Measurements from ENCODE around the gene TM2D1. TPM values are rescaled to one million over a fixed set of nuclear protein-coding genes. Genes with fewer than 3 reads are reported as not detected.

The TM2D1 gene
- polyA plus RNA-seq (2012; ENCODE audit: insufficient read length, low read depth): 13.8 TPM

DNA sequence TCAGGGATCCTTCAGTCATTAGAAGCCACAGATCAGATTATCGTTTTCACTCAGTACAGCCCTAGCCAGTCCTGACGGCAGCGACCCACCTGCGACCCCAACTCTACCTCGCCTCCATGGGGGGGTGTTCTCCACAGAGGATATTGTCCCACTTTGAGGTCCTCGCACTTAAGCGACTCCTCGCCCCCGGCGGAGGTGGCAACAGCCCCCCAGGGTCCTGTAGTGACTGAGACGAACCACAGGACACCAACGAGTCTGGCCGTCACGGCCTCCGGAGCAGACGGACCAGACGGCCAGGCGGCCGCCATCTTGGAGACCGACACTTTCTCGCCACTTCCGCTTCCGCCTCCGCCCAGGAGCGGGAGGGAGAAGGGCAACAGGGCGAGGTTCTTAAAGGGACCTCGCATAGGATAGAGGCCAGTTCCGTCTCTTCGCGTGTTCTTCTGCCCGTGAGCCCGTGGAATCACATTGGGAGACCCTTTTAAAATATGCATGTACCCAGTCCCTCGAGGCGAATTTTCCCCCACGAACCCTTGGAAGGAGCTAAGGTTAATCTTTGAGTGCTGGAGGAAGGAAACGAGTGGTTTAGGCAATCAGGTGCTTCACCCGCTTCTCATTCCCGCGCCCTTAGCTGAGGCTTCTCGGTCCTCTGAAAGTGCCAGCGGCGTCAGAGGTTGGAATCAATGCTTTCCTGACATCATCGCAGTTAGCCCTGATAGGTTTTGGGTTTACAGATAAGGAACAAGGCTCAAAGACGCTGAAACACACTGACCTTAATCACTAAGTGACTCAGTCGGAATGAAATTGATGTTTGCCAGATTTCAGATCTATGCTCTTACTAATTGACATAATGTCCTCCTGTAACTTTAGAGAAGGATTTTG lies at the start of gene TM2D1:
Gene TM2D1, minus strand, starts transcription at position 329 of the 882 bp plus-strand sequence. Its CDS starts 21 bp downstream, at position 308.
- TF ChIP-seq SIN3A (IDR thresholded peaks at IDR 0.05; ENCODE audit: borderline replicate concordance, insufficient read depth, low read length): no peak; the same call in 1 of the 2 replicates
- peak; percentile 94 for TF ChIP-seq POLR2AphosphoS5 (IDR thresholded peaks at IDR 0.05; ENCODE audit: low read depth, low read length)
- TF ChIP-seq TAF1 (IDR thresholded peaks at IDR 0.05; ENCODE audit: borderline replicate concordance, insufficient read depth, low read length): peak; percentile 98
- TF ChIP-seq, protein P1, sequence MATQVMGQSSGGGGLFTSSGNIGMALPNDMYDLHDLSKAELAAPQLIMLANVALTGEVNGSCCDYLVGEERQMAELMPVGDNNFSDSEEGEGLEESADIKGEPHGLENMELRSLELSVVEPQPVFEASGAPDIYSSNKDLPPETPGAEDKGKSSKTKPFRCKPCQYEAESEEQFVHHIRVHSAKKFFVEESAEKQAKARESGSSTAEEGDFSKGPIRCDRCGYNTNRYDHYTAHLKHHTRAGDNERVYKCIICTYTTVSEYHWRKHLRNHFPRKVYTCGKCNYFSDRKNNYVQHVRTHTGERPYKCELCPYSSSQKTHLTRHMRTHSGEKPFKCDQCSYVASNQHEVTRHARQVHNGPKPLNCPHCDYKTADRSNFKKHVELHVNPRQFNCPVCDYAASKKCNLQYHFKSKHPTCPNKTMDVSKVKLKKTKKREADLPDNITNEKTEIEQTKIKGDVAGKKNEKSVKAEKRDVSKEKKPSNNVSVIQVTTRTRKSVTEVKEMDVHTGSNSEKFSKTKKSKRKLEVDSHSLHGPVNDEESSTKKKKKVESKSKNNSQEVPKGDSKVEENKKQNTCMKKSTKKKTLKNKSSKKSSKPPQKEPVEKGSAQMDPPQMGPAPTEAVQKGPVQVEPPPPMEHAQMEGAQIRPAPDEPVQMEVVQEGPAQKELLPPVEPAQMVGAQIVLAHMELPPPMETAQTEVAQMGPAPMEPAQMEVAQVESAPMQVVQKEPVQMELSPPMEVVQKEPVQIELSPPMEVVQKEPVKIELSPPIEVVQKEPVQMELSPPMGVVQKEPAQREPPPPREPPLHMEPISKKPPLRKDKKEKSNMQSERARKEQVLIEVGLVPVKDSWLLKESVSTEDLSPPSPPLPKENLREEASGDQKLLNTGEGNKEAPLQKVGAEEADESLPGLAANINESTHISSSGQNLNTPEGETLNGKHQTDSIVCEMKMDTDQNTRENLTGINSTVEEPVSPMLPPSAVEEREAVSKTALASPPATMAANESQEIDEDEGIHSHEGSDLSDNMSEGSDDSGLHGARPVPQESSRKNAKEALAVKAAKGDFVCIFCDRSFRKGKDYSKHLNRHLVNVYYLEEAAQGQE (IDR thresholded peaks at IDR 0.05; ENCODE audit: insufficient read depth in 1 of 2, low read depth in 2 of 2, low read length in 2 of 2): peak; percentile 23 to 73; a peak in 2 of 4 replicates
- peak; percentile 79 for TF ChIP-seq FOXP2 (optimal IDR thresholded peaks at IDR 0.05; ENCODE audit: borderline replicate concordance, extremely low read depth, extremely low read length, insufficient read depth)

DNA sequence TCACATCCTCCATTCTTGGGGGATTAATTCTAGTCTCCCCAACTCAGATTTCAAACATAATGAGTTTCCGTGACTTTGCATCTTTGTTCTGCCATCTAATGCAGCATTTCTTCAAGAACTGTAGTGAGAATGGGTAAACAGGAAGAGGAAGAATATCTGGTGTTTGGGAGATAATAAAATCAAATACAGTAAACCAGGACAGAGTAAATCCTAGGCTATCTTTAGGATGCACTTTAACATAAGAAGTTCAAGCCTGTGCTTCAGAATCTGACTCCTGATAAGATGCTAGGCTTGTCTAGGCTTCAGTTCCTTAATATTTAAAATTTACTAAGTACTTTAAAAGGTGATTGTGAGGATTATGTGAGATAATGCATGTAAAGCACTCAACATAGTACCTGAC lies 45.2 kb upstream of the TM2D1 start:
- TF ChIP-seq POLR2AphosphoS5 (IDR thresholded peaks at IDR 0.05; ENCODE audit: low read depth, low read length): no peak
- no peak for TF ChIP-seq FOXP2 (optimal IDR thresholded peaks at IDR 0.05; ENCODE audit: borderline replicate concordance, extremely low read depth, extremely low read length, insufficient read depth)
- TF ChIP-seq SIN3A (IDR thresholded peaks at IDR 0.05; ENCODE audit: borderline replicate concordance, insufficient read depth, low read length): no peak
- TF ChIP-seq TAF1 (IDR thresholded peaks at IDR 0.05; ENCODE audit: borderline replicate concordance, insufficient read depth, low read length): no peak
- TF ChIP-seq, protein P1 (IDR thresholded peaks at IDR 0.05; ENCODE audit: insufficient read depth in 1 of 2, low read depth in 2 of 2, low read length in 2 of 2): no peak

DNA sequence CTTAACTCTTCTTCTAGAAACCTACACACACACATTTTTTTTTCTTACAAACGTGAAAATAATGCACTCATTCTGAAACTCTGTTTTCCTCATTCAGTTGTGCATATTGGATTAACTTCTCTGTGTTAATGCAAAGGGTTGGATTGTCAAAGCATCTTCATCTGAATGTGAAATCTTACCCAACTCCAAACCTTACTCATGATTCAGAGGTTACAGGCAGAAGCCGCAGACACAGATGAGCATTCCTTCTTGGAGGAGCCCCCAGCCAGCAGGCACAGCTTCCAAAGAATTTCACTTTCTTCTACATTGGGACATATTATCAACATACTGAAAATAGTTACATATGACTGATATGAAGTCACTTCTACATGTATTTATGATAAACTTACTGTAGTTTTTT lies 33.0 kb upstream of the TM2D1 start:
- no peak for TF ChIP-seq FOXP2 (optimal IDR thresholded peaks at IDR 0.05; ENCODE audit: borderline replicate concordance, extremely low read depth, extremely low read length, insufficient read depth)
- TF ChIP-seq POLR2AphosphoS5 (IDR thresholded peaks at IDR 0.05; ENCODE audit: low read depth, low read length): no peak
- TF ChIP-seq, protein P1 (IDR thresholded peaks at IDR 0.05; ENCODE audit: insufficient read depth in 1 of 2, low read depth in 2 of 2, low read length in 2 of 2): no peak
- no peak for TF ChIP-seq SIN3A (IDR thresholded peaks at IDR 0.05; ENCODE audit: borderline replicate concordance, insufficient read depth, low read length)

DNA sequence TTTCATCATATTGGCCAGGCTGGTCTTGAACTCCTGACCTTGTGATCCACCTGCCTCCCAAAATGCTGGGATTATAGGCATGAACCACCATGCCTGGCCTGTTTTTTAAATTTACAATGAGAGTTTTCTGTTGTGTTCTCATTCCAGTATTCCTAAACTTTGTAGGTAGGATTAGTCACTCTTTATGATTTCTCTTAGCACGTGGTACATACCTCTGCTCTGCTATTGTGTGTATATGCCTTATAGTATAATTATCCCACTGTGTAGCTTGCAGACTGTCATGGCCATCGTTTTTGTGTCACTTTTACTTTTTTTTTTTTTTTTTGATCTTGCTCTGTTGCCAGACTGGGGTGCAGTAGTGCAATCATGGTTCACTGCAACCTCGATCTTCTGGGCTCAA lies 31.8 kb upstream of the TM2D1 start:
- TF ChIP-seq SIN3A (IDR thresholded peaks at IDR 0.05; ENCODE audit: borderline replicate concordance, insufficient read depth, low read length) (no peak), POLR2AphosphoS5 (IDR thresholded peaks at IDR 0.05; ENCODE audit: low read depth, low read length) (no peak), FOXP2 (optimal IDR thresholded peaks at IDR 0.05; ENCODE audit: borderline replicate concordance, extremely low read depth, extremely low read length, insufficient read depth) (no peak), TAF1 (IDR thresholded peaks at IDR 0.05; ENCODE audit: borderline replicate concordance, insufficient read depth, low read length) (no peak)
- TF ChIP-seq, protein P1 (IDR thresholded peaks at IDR 0.05; ENCODE audit: insufficient read depth in 1 of 2, low read depth in 2 of 2, low read length in 2 of 2): no peak
